ENCODE results near the gene MYLK3. TPM values are rescaled to one million over a fixed set of nuclear protein-coding genes. Genes with fewer than 3 reads are reported as not detected.

MYLK3 gene
- total and polyA plus RNA-seq, 2 donors (not counting 3 experiments of a cell fraction or from before 2014, with no cell fraction given), result not detected

GRCh38 chr16:46748775-46749705 is 896 bp upstream of the MYLK3 start:
- Histone ChIP-seq H3K36me3 (ENCODE audit: control insufficient read depth in 2 of 2, extremely low read depth in 1 of 2, insufficient read depth in 2 of 2, low read length in 2 of 2) (no peaks in the 10 kb centered on the region), H3K79me2 (ENCODE audit: control insufficient read depth, insufficient read depth, low read length) (no peaks in the 10 kb centered on the region), H3K4me2 (ENCODE audit: insufficient read depth, low read length) (no peak overlapping the region), H3K27me3 (ENCODE audit: control insufficient read depth in 2 of 2, insufficient read depth in 2 of 2, low read length in 2 of 2) (no peaks in the 10 kb centered on the region), H3K9me3 (replicated peaks; ENCODE audit: control insufficient read depth, insufficient read depth, low read length) (no peaks in the 10 kb centered on the region), H4K20me1 (replicated peaks; ENCODE audit: control insufficient read depth, extremely low read depth, insufficient read depth, low read length) (no peaks in the 10 kb centered on the region), H3K27ac (ENCODE audit: insufficient read depth, low read depth, low read length) (no peak overlapping the region), H3K9ac (replicated peaks; ENCODE audit: extremely low read depth, insufficient read depth, low read length) (no peak overlapping the region), H3K9me1 (replicated peaks; ENCODE audit: control insufficient read depth, extremely low read depth, insufficient read depth, low read length) (no peaks in the 10 kb centered on the region), H3K4me3 (replicated peaks in 1 of 3; ENCODE audit: insufficient read depth in 1 of 3, low read depth in 1 of 3, low read length in 3 of 3) (no peak overlapping the region), H2AFZ (ENCODE audit: low read depth, low read length) (no peak overlapping the region), H3K4me1 (ENCODE audit: control insufficient read depth, extremely low read depth, insufficient read depth, low read length) (no peaks in the 10 kb centered on the region)
- ChIA-PET CTCF (no interaction called here), POLR2A (no interaction called here)
- no peak for TF ChIP-seq POLR2A (IDR thresholded peaks at IDR 0.05; ENCODE audit: low read depth, low read length)
- no peak for TF ChIP-seq FOS (IDR thresholded peaks at IDR 0.05; ENCODE audit: borderline replicate concordance, insufficient read depth, low read length)
- TF ChIP-seq MYC (IDR thresholded peaks at IDR 0.05; ENCODE audit: low read depth, low read length), result no peak
- no peak for FAIRE-seq
- dilution Hi-C loops (cut with MboI; ENCODE audit: extremely low pct_ligation_motif_present, low sequenced_read_pairs) (no loop called here), intact Hi-C loops (cut with micrococcal nuclease) (no loop called here)
- DNase-seq (ENCODE audit: low read depth, low spot score), result no peak
- no TSS peak for BruUV-seq (replicated peaks)

GRCh38 chr16:46746821-46747776 is 1.0 kb downstream of the MYLK3 start:
- dilution Hi-C loops (cut with MboI; ENCODE audit: extremely low pct_ligation_motif_present, low sequenced_read_pairs) (no loop called here), intact Hi-C loops (cut with micrococcal nuclease) (no loop called here)
- Histone ChIP-seq H2AFZ (ENCODE audit: low read depth, low read length) (no peak overlapping the region), H3K27me3 (ENCODE audit: control insufficient read depth in 2 of 2, insufficient read depth in 2 of 2, low read length in 2 of 2) (no peaks in the 10 kb centered on the region), H4K20me1 (replicated peaks; ENCODE audit: control insufficient read depth, extremely low read depth, insufficient read depth, low read length) (no peaks in the 10 kb centered on the region), H3K4me1 (ENCODE audit: control insufficient read depth, extremely low read depth, insufficient read depth, low read length) (peaks cover 4% of the 10 kb centered on the region), H3K9me3 (replicated peaks; ENCODE audit: control insufficient read depth, insufficient read depth, low read length) (no peaks in the 10 kb centered on the region), H3K79me2 (ENCODE audit: control insufficient read depth, insufficient read depth, low read length) (no peaks in the 10 kb centered on the region), H3K9me1 (replicated peaks; ENCODE audit: control insufficient read depth, extremely low read depth, insufficient read depth, low read length) (no peaks in the 10 kb centered on the region), H3K27ac (ENCODE audit: insufficient read depth, low read depth, low read length) (no peak overlapping the region), H3K4me2 (ENCODE audit: insufficient read depth, low read length) (no peak overlapping the region), H3K36me3 (ENCODE audit: control insufficient read depth in 2 of 2, extremely low read depth in 1 of 2, insufficient read depth in 2 of 2, low read length in 2 of 2) (no peaks in the 10 kb centered on the region), H3K4me3 (replicated peaks in 1 of 3; ENCODE audit: insufficient read depth in 1 of 3, low read depth in 1 of 3, low read length in 3 of 3) (no peak overlapping the region), H3K9ac (replicated peaks; ENCODE audit: extremely low read depth, insufficient read depth, low read length) (no peak overlapping the region)
- ChIA-PET POLR2A (no interaction called here), CTCF (interaction anchor here (0.9 kb wide), 1 partner anchor 162 kb away, joined by 4 read pairs; no protein-coding TSS in a partner anchor)
- no TSS peak for BruUV-seq (replicated peaks)
- no peak for DNase-seq (ENCODE audit: low read depth, low spot score)
- TF ChIP-seq FOS (IDR thresholded peaks at IDR 0.05; ENCODE audit: borderline replicate concordance, insufficient read depth, low read length) (no peak), MYC (IDR thresholded peaks at IDR 0.05; ENCODE audit: low read depth, low read length) (no peak), POLR2AphosphoS5 (IDR thresholded peaks at IDR 0.05; ENCODE audit: insufficient read depth, low read depth, low read length) (no peak), GATA2 (IDR thresholded peaks at IDR 0.05; ENCODE audit: insufficient read depth, insufficient read length, low read depth, low read length) (no peak), JUN (IDR thresholded peaks at IDR 0.05; ENCODE audit: borderline replicate concordance, insufficient read depth, insufficient read length, low read depth) (no peak), CTCF (IDR thresholded peaks at IDR 0.05; ENCODE audit: extremely low read depth in 1 of 2, insufficient read depth in 1 of 2, low read depth in 1 of 2, low read length in 2 of 2) (no peak), EZH2 (IDR thresholded peaks at IDR 0.05; ENCODE audit: borderline replicate concordance, low read depth, low read length, severe bottlenecking) (no peak), POLR2A (IDR thresholded peaks at IDR 0.05; ENCODE audit: low read depth, low read length) (no peak)
- TF ChIP-seq, protein P1, sequence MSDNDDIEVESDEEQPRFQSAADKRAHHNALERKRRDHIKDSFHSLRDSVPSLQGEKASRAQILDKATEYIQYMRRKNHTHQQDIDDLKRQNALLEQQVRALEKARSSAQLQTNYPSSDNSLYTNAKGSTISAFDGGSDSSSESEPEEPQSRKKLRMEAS (IDR thresholded peaks at IDR 0.05; ENCODE audit: insufficient read depth, insufficient read length), result no peak
- no peak for FAIRE-seq
